Progenitor cell of endocrine pancreas (in vitro differentiated cells): Measurements from ENCODE around the gene RING1. TPM values are rescaled to one million over a fixed set of nuclear protein-coding genes. Genes with fewer than 3 reads are reported as not detected.
A peak's percentile ranks its signal among the peaks of the same experiment; 100 is the strongest.

ENCODE experiments used
- DNase-seq: peaks from one replicate; pipeline ENCODE4 v3.0.0; 2021; ENCODE audit warnings: low spot score; ENCODE audit not compliant: unreplicated experiment
- H3K27ac Mint-ChIP-seq: 2 replicates; pipeline ENCODE4 v1.8.0; 2021; ENCODE audit warnings: mild to moderate bottlenecking, moderate library complexity, mixed read lengths
- H3K27me3 Mint-ChIP-seq: 2 replicates; pipeline ENCODE4 v1.8.0; 2021; ENCODE audit warnings: mixed read lengths
- H3K36me3 Mint-ChIP-seq: 2 replicates; pipeline ENCODE4 v1.8.0; 2022; ENCODE audit warnings: mixed read lengths; ENCODE audit not compliant: insufficient read depth
- H3K4me1 Mint-ChIP-seq: 2 replicates; pipeline ENCODE4 v1.8.0; 2021; ENCODE audit warnings: low read depth, mixed read lengths
- H3K4me3 Mint-ChIP-seq: 2 replicates; pipeline ENCODE4 v1.8.0; 2021; ENCODE audit warnings: low read depth, mild to moderate bottlenecking, moderate library complexity, mixed read lengths
- H3K9me3 Mint-ChIP-seq: 2 replicates; pipeline ENCODE4 v1.8.0; 2021; ENCODE audit warnings: low read depth, mixed read lengths
- total RNA-seq: library from RNA; stranded (reverse); gene quantifications from 2 replicates; pipeline ENCODE4 v1.2.1, GENCODE V29; 2021
- TF ChIP-seq, protein P1 (sequence below): fragments of 200-600 bp; sonication (generic); IDR thresholded peaks from one replicate; pipeline ENCODE4 v1.5.0; 2021; ENCODE audit warnings: antibody characterized with exemption, mild to moderate bottlenecking; ENCODE audit not compliant: unreplicated experiment

RING1 gene
- total RNA-seq, 1 donor from 2014 or later, result 62.4 TPM

DNA sequence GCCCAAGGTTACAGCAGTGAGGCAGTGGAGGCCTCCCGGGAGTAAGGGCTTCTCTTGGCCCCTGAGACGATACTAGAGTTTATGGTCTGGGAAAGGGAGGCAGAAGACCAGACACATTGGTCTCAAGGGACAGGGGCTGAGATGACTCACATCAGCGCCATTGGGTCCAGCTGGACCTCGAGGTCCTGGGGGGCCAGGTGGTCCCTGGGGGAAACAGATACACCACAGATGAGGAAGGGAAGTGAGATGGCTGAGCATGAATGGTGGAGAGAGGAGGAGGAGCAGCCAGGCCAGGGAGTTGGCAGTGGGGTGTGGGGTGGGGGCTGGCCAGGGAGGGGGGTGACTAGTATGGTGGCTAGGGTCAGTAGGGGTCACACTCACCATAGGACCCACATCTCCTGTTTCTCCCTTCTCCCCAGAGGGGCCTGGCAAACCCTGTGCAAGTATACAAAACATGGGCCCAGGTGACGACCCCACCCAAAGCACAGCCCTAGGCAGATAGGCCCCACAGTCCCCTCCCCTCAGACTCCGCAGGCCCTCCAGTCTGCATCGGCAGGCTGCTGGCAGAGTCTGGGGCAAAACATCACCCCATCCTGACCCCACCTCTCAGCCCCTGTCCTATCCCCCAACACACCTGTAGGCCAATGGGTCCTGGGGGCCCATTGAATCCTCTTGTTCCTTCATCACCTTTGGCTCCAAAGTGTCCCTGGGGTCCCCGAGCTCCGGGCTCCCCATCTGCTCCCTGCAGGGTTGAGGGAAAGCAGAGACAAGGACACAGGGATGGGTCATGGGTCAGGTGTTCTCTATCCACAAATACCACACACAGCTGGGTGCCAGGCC is 37.9 kb upstream of the RING1 start:
- no peak for DNase-seq
- TF ChIP-seq, protein P1, sequence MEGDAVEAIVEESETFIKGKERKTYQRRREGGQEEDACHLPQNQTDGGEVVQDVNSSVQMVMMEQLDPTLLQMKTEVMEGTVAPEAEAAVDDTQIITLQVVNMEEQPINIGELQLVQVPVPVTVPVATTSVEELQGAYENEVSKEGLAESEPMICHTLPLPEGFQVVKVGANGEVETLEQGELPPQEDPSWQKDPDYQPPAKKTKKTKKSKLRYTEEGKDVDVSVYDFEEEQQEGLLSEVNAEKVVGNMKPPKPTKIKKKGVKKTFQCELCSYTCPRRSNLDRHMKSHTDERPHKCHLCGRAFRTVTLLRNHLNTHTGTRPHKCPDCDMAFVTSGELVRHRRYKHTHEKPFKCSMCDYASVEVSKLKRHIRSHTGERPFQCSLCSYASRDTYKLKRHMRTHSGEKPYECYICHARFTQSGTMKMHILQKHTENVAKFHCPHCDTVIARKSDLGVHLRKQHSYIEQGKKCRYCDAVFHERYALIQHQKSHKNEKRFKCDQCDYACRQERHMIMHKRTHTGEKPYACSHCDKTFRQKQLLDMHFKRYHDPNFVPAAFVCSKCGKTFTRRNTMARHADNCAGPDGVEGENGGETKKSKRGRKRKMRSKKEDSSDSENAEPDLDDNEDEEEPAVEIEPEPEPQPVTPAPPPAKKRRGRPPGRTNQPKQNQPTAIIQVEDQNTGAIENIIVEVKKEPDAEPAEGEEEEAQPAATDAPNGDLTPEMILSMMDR, result no peak
- H3K4me3 Mint-ChIP-seq, result no peak overlapping the region
- H3K9me3 Mint-ChIP-seq, result no peaks in the 10 kb centered on the region
- H3K27me3 Mint-ChIP-seq, result peaks cover 18% of the 10 kb centered on the region
- no peak overlapping the region for H3K27ac Mint-ChIP-seq
- no peaks in the 10 kb centered on the region for H3K36me3 Mint-ChIP-seq
- peaks cover 1% of the 10 kb centered on the region for H3K4me1 Mint-ChIP-seq

DNA sequence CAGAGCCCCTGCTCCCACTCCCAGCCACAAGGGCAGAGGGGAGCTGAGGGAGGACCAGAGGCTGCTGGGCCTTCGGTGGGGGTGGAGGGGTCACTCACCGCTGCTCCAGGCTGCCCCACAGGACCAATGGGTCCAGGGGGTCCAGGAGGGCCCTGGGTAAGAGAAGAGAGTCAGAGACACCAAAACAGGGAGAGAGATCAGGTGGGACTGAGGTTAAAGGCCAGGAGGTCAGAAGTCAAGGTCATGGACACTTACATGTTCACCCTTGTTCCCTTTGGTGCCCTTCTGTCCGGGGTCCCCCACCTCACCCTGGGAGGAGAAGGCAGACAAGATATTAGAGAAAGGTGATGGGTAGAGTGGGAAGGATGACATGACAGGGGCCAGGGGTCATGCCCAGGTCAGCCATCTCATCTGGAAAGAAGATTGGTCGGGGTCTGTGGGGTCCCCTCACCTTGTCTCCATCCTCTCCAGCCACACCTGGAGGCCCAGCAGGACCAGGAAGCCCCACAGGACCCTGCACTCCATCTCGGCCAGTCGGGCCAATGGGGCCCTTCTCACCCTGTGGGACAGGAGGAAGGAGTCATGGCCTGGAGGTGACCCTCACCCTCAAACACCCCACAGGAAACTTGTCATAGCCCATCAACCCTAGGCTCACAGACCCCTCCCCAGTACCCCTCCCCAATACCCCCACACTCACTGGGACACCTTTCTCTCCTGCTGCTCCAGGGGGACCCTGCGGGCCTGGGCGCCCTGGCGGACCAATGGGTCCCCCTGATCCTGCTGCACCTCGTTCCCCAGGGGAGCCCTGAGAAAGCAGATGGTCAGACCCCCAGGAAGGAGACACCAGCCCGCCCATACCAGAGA is 37.1 kb upstream of the RING1 start:
- TF ChIP-seq, protein P1, result no peak
- H3K27ac Mint-ChIP-seq, result no peak overlapping the region
- H3K4me1 Mint-ChIP-seq, result peaks cover 1% of the 10 kb centered on the region
- H3K36me3 Mint-ChIP-seq, result no peaks in the 10 kb centered on the region
- H3K4me3 Mint-ChIP-seq, result no peak overlapping the region
- no peak for DNase-seq
- no peaks in the 10 kb centered on the region for H3K9me3 Mint-ChIP-seq
- H3K27me3 Mint-ChIP-seq, result peaks cover 22% of the 10 kb centered on the region

DNA sequence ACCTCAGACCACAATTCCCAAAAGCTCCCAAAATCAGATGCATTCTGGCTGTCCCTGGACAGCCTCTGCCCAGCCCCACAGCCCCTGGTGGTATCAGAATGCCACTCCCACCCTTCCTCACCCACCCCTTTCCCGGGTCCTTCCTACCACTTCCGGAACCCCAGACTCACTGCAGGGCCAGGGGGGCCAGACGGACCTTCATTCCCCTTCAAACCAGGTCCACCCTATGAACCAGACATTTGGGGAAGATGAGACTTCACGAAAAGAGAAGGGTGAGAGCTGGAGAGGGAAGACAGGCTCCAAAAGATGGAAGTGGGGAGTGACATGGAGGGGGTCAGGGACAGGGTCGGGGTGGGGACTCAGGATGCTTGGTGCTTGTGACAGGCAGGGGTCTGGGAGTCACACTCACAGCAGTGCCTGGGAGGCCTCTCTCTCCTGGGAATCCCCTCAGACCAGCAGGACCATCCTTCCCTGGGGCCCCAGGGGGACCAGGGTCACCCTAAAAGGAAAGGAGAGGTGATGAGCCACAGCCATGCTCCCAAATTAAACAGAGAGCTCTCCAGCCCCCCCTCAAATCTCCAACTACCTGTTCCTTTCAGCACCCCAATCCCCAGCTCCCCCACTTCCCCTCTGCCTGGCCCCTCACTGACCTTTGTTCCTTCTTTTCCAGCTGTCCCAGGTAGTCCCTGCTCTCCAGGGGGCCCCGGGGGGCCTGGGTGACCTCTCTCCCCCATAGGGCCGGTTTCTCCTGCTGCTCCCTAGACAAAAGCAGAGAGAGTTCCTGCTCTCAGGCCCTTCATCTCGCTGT is 36.2 kb upstream of the RING1 start:
- no peaks in the 10 kb centered on the region for H3K36me3 Mint-ChIP-seq
- peaks cover 22% of the 10 kb centered on the region for H3K27me3 Mint-ChIP-seq
- H3K9me3 Mint-ChIP-seq, result no peaks in the 10 kb centered on the region
- no peak for DNase-seq
- TF ChIP-seq, protein P1, result no peak
- H3K4me1 Mint-ChIP-seq, result peaks cover 1% of the 10 kb centered on the region
- H3K4me3 Mint-ChIP-seq, result no peak overlapping the region
- no peak overlapping the region for H3K27ac Mint-ChIP-seq

DNA sequence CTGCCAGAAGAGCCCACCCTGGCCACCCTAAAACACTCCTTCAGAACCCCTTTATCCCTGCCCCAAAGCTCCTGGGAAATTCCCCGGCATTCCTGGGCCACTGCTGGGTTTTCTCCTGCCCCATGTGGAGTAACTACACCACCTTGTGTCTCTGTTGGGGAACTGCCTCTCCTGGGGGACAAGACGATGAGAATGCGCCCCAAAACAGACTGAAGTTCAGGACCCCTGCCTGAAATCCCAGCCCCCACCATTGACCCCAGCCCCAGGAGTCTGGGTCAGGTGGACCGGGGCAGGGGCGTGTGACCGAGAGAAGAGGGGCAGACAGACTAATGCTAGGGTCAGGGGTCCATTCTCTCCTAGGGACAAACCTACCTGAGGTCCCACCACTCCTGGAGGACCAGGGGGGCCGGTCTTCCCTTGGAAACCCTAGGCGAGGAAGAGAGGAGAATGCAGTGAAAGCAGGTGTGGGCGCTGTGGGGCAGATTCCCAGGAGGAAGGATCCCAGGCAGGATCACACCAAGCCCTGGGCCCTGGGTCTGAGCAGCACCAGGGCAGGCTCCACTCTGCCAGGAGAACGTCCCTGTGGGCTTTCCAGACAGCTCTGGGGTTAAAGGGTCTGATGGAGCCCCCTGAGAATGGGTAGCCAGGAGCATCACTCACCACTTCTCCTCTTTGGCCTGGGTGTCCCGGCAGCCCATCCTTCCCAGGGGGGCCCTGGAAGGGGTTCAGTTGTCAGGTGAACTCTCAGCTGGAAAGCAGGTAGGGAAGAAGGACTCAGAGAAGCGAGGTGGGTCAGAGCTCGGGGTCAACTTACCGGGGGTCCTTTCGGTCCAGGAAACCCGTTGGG is 35.4 kb upstream of the RING1 start:
- no peak for DNase-seq
- Mint-ChIP-seq H3K4me3 (no peak overlapping the region), H3K36me3 (no peaks in the 10 kb centered on the region), H3K4me1 (peaks cover 1% of the 10 kb centered on the region), H3K27ac (peak overlapping the region; percentile 62), H3K27me3 (peaks cover 22% of the 10 kb centered on the region), H3K9me3 (no peaks in the 10 kb centered on the region)
- TF ChIP-seq, protein P1, result peak; percentile 61
